ENCODE measurements around the gene IGF2R.

DNA sequence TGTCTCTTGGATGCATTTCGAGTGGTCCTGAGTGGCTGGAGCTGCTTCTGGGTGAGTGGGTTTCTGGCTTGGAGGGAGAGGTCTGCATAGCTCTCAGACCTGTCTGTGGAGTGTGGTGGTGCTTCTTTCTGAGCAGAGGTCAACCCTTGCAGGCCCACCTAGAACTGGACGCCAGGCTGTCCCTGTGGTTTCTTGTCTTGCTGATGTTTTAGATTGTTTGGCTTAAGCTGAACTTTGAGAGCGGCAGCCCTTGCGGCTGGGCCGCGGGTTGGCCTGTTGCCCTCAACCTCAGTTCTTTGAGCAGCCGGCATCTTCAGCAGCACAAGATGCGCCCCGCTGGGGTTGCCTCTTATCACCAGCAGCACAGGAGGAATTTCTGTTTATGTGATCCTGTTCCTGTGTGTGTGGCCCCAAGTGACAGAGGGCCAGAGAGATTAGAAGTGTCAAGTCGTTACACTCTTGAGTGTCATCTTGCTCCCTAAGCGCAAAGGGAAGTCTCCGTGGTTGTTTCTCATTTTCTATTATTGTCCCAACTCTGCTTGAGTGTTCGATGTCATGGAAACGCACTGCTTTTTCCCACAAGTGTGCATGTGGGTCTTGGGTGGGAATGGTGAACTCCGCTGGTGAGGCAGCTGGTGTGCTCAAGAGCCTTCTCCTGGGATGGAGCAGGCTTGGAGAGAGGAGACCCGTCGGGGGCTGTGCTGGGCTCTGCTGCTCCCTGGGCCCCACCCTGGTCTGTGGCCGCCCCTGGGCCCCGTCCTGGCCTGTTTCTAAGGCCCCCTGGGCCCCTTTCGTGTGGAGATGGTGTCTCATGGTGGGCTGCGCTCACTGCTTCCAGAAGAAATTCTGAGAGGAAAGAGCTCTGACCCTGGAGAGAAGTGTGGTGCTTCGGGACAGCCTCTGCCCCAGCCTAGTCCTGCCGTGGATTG lies 132.7 kb downstream of the IGF2R start:
- TF ChIP-seq CTCF (IDR thresholded peaks at IDR 0.05; ENCODE audit: low read depth, low read length): no peak
- TF ChIP-seq EZH2phosphoT487 (IDR thresholded peaks at IDR 0.05; ENCODE audit: low read depth): no peak
